Vagina (tissue), 2 donors: Measurements from ENCODE around the gene SRPRA.

Experiments used
- POLR2A ChIP-seq, 2 donors: fragments of 450-650 bp; IDR thresholded peaks; one replicate each; pipeline ENCODE4 v1.6.1; 2017; ENCODE audit warnings: antibody characterized with exemption in 2 of 2, mild to moderate bottlenecking in 2 of 2, moderate library complexity in 2 of 2
- TF ChIP-seq, protein P1 (sequence below), 3 experiments: fragments of 450-650 bp in 2 of 3; fragments of 200-600 bp in 1 of 3; sonication (generic) in 1 of 3; IDR thresholded peaks; one replicate each; pipeline ENCODE4 v1.5.1; 2017 to 2019; ENCODE audit warnings: antibody characterized with exemption in 3 of 3, mild to moderate bottlenecking in 2 of 3, moderate library complexity in 2 of 3

DNA sequence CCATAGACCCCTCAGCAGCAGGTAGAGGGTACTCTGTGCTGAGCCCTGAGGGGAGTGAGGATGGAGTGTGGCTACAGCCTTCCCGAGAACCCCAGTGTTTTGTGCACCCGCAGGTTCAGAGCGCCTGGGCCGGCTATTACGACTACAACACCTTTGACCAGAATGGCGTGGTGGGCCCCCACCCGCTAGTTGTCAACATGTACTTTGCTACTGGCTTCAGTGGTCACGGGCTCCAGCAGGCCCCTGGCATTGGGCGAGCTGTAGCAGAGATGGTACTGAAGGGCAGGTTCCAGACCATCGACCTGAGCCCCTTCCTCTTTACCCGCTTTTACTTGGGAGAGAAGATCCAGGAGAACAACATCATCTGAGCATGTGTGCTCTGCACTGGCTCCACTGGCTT lies 8.6 kb upstream of the SRPRA start:
- TF ChIP-seq, protein P1, sequence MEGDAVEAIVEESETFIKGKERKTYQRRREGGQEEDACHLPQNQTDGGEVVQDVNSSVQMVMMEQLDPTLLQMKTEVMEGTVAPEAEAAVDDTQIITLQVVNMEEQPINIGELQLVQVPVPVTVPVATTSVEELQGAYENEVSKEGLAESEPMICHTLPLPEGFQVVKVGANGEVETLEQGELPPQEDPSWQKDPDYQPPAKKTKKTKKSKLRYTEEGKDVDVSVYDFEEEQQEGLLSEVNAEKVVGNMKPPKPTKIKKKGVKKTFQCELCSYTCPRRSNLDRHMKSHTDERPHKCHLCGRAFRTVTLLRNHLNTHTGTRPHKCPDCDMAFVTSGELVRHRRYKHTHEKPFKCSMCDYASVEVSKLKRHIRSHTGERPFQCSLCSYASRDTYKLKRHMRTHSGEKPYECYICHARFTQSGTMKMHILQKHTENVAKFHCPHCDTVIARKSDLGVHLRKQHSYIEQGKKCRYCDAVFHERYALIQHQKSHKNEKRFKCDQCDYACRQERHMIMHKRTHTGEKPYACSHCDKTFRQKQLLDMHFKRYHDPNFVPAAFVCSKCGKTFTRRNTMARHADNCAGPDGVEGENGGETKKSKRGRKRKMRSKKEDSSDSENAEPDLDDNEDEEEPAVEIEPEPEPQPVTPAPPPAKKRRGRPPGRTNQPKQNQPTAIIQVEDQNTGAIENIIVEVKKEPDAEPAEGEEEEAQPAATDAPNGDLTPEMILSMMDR (IDR thresholded peaks at IDR 0.05), result no peak
- TF ChIP-seq POLR2A (IDR thresholded peaks at IDR 0.05), result no peak
